H1 (cell line): Measurements from ENCODE around the gene RNU6-8. TPM values are rescaled to one million over a fixed set of nuclear protein-coding genes. Genes with fewer than 3 reads are reported as not detected.

Source experiments
- JUND ChIP-seq: IDR thresholded peaks from 2 replicates; pipeline ENCODE4 v1.6.1; 2011; ENCODE audit warnings: mild to moderate bottlenecking, improper control_type of control experiment, low read length
- SP1 ChIP-seq: IDR thresholded peaks from 2 replicates; pipeline ENCODE4 v1.6.1; 2011; ENCODE audit warnings: low read depth, low read length
- polyA plus RNA-seq, 7 experiments: library from polyadenylated mRNA; depleted of rRNA in 3 of 7; stranded (reverse) in 5 of 7; unstranded in 2 of 7; fragments of >200 nt in 5 of 7; fragments of 200-250 nt in 2 of 7; gene quantifications; 1 replicate in 5 of 7; 2 replicates in 1 of 7; 4 replicates in 1 of 7; pipeline versions ENCODE4 v1.2.1 to v1.2.3, GENCODE V29; 2011 to 2013; ENCODE audit warnings: missing spikeins in 2 of 7, mixed read lengths in 2 of 7
- total RNA-seq: library from RNA; stranded (reverse); fragmentation: NEBNext Ultra II Directional; extraction: Animal tissue kit (Norgen Biotek cat#: 25700); gene quantifications from 2 replicates; pipeline ENCODE4 v1.2.1, GENCODE V29; 2021

Gene RNU6-8
- total and polyA plus RNA-seq, 2 of the 8 experiments (the other 6 are each of a cell fraction or from before 2014, with no cell fraction given): not detected

GRCh38 chr14:32189811-32190210 is 13.3 kb downstream of the RNU6-8 start (continued):
- TF ChIP-seq SP1 (no peak), JUND (no peak)
- TF ChIP-seq, all 59 proteins: peak for 0
